Nasal cavity respiratory epithelium epithelial cell of viscerocranial mucosa (primary cell): Measurements from ENCODE around the gene TIMM8A. TPM values are rescaled to one million over a fixed set of nuclear protein-coding genes. Genes with fewer than 3 reads are reported as not detected.

Experiments used
- total RNA-seq: library from RNA; depleted of rRNA; stranded (reverse); fragments of >200 nt; gene quantifications from 2 replicates; pipeline ENCODE4 v1.2.3, GENCODE V29; 2014

Gene TIMM8A
- total RNA-seq, result 8.5 and 12.1 TPM in 2 replicates

GRCh38 chrX:101348452-101349192 lies at the start of gene TIMM8A:
TSS of gene TIMM8A (minus strand) at chrX:101348742. CDS start at chrX:101348664, 78 bp downstream.

GRCh38 chrX:101390664-101391525 lies 42.4 kb upstream of the TIMM8A start, which contains the start of gene RPL36A:
TSS of gene RPL36A (plus strand) at chrX:101391011. CDS start at chrX:101391044, 33 bp downstream.

GRCh38 chrX:101385795-101386541 lies 37.4 kb upstream of the TIMM8A start, which contains the start of gene BTK:
TSS of gene BTK (minus strand) at chrX:101386191. CDS start at chrX:101375284, 10,907 bp downstream.

Other genes with a start within 250 kb of the TIMM8A start
- gene DRP2, start 129.0 kb downstream of the TIMM8A start, total RNA-seq, result under 0.01 TPM in 2 replicates
- under 0.01 and 0.14 TPM in 2 replicates for gene TAF7L, start 57.4 kb downstream of the TIMM8A start, total RNA-seq
- gene BTK, start 37.4 kb upstream of the TIMM8A start, total RNA-seq, result not detected in 2 replicates
- 338 and 999 TPM in 2 replicates for gene RPL36A, start 42.3 kb upstream of the TIMM8A start, total RNA-seq
- gene GLA, start 59.2 kb upstream of the TIMM8A start, total RNA-seq, result 8.4 and 11.3 TPM in 2 replicates
- 79.2 and 105 TPM in 2 replicates for gene HNRNPH2, start 59.5 kb upstream of the TIMM8A start, total RNA-seq
- gene ARMCX4, start 136.7 kb upstream of the TIMM8A start, total RNA-seq, result 0.34 and 1.8 TPM in 2 replicates
- 10.3 and 13.0 TPM in 2 replicates for gene ARMCX1, start 201.8 kb upstream of the TIMM8A start, total RNA-seq